Putamen (tissue), 1 donor: ENCODE results near the gene DBF4B.
"Not testable (repeated sequence)": the region's sequence is repeated elsewhere in the genome, so short reads cannot be mapped to it uniquely, and the experiment has no call there.

Source experiments
- DNase-seq: peaks from one replicate; pipeline ENCODE4 v3.0.0-alpha.2; 2016; ENCODE audit warnings: low spot score

The DBF4B gene

DNA sequence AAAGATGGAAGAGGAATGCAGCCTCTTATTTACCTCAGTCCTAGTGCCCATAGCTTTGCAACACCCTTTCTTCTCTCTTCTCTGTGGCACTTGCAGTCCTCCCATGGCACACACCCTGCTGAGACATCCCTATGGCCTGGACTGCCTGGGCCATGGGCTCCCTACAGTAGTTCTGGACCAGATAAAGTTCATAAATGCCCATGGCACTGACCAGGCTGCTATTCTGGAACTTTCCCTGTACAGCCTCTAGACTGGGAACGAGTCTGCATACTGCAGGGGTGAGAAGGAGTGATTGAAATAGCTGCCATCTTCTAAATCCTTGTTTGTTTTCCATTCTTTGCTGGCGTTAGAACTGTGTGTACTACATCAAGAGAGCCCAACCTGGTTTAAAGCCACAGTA is 25.8 kb downstream of the DBF4B start:
- DNase-seq, result no peak

GRCh38 chr17:44736551-44737240 is 28.2 kb downstream of the DBF4B start:
- DNase-seq, result no peak

GRCh38 chr17:44738214-44738906 is 29.9 kb downstream of the DBF4B start:
- DNase-seq, result no peak

GRCh38 chr17:44741316-44741715 is 32.9 kb downstream of the DBF4B start:
- DNase-seq, result no peak

DNA sequence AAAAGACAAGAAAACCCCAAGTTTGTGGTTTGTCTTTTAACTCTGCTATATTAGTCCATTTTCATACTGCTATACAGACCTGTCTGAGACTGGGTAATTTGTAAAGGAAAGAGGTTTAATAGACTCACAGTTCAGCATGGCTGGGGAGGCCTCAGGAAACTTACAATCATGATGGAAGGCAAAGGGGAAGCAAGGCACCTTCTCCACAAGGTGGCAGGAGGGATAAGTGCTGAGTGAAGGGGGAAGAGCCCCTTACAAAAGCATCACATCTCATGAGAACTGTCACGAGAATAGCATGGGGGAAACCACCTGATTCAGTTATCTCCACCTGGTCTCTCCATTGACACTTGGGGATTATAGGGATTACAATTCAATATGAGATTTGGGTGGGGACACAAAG is 36.8 kb downstream of the DBF4B start:
- DNase-seq, result no peak

DNA sequence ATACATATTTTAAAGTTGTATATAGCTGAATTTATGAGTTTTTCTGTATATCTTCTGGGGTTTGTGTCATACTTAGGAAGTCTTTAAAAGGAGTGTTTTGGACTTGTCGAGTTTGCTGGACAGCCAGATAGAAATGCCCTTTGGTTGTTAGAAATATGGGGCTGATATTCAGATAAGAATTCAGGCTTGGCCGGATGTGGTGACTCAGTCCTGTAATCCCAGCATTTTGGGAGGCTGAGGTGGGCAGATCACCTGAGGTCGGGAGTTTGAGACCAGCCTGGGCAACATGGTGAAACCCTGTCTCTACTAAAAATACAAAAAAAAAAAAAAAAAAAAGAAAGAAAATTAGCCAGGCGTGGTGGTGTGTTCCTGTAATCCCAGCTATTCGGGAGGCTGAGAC is 37.3 kb downstream of the DBF4B start:
- DNase-seq, result not testable (repeated sequence)

DNA sequence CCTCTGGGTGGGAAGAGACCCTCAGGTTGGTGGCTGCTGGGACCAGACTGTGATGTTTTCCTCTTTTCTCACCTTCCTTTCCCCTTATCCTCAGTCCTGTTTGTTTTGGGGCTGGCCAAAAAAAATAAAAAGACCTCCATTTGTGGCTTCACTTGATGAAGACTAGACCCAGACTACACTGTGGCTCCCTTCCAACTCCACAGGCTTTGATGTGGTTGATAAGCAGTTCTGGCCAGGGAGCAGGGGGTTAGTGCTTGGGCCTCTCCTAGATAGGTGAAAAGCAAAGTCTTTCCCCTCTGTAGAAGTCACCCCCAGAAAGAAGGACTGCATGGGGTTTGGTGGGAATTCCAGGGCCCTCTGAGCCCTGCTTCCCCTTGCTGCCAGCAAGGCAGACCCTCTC is 39.1 kb downstream of the DBF4B start:
- no peak for DNase-seq

GRCh38 chr17:44749076-44749979 is 40.9 kb downstream of the DBF4B start:
- no peak for DNase-seq

- no peak for DNase-seq
Measured at GRCh38 chr17:44749980-44750318, 41.5 kb downstream of the DBF4B start.

GRCh38 chr17:44751331-44751730 is 42.9 kb downstream of the DBF4B start:
- no peak for DNase-seq

- DNase-seq, result no peak
Measured at GRCh38 chr17:44751806-44752205, 43.3 kb downstream of the DBF4B start.

GRCh38 chr17:44752953-44753861 is 44.7 kb downstream of the DBF4B start:
- no peak for DNase-seq

GRCh38 chr17:44754276-44754675 is 45.8 kb downstream of the DBF4B start:
- no peak for DNase-seq

GRCh38 chr17:44755180-44755579 is 46.7 kb downstream of the DBF4B start:
- not testable (repeated sequence) for DNase-seq

DNA sequence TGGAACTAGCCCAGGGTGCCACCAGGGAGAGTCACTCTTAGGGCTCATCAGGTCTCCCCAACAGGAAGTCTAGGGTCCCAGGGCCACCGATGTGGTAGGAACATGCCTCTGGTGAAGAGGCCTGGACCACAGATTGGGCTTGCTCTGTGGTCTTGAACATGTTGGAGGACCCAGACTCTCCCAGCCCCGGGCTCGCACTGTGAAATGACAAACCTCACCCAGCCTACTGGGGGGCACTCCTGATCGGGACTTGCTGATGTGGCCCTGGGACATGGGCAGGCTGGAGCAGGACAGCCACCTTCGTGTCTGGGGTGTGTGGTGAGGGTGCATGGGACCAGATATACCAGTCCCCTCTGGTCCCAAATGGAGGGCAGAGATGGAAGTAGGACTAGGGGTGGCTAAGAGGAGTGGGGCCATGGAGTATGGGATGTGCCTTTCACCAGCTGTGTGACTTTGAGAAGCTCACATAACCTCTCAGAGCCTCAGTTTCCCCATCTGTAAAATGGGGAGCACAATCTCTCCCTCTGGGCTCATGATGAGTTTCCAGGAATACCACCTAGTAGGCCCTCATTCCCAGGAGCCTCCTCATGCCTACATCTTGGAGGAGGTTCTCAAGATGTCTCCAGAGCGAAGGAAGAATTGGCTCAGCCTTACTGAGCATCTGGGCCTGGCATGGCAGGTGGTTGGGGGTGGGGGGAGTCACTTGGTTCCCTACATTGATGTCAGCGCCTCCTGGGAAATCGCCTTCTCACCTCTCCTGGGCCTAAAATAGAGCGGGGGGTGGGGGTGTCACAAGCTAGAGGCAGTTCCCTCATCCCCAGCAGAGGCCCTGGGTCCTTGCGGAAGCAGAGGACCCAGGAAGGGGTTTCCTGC is 48.8 kb downstream of the DBF4B start:
- no peak for DNase-seq

DNA sequence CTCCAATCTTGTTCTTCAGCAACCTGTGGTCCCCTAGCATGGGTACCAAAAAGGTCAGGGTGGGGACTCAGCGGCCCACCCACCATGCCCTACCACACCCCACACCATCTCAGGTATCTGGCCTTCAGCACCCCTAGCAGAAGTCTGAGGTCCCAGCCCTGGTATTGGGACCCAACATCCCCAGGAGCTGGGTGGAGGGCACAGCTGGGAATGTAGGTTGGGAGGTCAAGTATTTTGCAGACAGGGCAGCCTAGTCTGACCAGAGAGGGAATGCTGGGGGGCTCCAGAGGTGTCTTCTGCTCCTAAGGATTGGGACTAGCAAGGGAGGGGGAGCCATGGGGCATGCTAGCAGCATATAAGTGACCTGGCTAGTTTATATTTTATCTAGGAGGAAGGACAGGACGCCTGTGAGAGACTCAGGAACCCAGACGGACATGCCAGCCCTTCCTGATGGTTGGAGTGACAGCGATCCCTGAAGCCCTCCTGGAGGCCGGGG is 49.5 kb downstream of the DBF4B start:
- DNase-seq, result no peak

DNA sequence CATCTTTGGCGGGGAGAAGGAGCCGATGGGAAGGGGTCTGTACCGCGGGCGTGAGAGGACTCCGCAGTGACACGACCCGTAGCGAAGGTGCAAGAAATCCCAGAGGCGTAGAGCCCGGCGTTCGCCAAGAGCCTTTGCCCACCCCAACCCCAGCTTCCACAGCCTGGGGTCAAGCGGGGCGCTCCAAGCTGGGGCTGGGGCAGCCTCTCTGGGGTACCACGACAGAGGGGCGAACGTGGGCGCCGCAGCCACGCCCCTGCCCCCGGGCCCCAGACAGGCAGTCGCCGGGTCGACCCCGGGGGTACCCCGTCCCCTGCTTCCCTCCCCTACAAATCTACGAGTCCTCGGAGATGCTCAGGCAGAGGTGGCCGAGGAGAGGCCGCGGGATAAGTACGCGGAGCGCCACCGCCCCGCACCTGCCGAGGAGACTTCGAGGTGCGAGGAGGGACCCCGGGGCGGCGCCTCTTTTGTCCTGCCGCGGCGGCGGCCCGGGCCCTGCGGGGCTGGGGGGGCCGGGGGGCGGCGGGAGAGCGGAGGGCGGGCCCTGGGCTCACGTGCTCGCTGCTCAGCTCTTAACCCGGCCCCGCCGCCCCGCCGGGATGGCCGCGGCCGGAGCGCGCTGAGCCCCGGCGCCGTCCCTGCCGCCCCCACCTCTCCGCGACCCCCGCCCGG is 50.1 kb downstream of the DBF4B start, which contains the start of gene ADAM11:
ADAM11 (plus strand) TSS at position 575 of the 672 bp plus-strand sequence. CDS start 212 bp downstream, outside the sequence.
- DNase-seq, result no peak

DNA sequence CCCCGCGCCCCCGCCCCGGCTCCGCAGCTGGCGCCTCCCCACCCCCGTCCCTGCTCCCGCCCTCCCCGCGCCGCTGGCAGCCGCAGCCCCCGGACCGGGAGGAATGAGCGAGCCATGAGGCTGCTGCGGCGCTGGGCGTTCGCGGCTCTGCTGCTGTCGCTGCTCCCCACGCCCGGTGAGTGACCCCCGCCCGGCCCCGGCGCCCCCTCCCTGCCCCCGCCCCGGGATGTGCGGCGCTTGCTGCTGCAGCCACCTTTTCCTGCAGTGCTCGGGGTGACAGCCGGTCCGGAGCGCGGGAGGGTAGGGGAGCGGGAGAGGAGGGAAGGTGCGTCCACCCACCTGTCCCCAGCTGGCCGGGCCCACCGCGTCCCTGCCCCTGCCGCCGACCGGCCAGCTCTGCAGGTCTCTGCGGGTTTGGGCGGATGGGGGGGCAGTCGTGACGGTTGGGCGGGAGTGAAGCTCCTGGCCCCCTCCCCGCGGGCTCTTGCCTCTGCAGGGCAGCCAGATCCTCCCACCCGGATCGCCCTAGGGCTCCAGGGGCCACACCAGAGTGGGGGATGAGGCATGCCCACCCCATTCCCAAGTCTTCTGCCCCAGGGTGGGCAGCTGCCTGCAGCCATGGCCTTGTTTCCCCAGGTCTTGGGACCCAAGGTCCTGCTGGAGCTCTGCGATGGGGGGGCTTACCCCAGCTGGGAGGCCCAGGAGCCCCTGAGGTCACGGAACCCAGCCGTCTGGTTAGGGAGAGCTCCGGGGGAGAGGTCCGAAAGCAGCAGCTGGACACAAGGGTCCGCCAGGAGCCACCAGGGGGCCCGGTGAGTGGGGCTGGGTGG is 50.8 kb downstream of the DBF4B start:
- no peak for DNase-seq

DNA sequence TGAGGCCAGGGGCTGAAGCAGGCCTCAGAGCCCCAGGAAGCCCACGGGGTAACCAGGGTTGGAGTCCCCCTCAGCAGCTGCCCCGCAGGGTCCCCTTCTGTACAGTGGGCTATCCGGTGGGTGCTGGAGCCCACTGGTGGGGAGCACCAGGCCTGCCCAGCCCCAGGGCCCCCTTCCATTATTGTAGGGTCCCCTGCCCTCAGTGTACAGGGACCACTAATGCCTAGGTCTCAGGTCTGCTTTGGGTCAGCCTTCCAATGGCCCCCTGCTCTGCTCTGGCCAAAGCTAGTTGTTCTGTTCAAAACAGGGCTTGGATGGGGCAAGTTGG is 51.4 kb downstream of the DBF4B start:
- DNase-seq, result no peak
